Measurements from ENCODE around the gene FOCAD. TPM values are rescaled to one million over a fixed set of nuclear protein-coding genes. Genes with fewer than 3 reads are reported as not detected.

Gene FOCAD
- total RNA-seq, 1 experiment from 2014 or later, result 42.7 TPM

DNA sequence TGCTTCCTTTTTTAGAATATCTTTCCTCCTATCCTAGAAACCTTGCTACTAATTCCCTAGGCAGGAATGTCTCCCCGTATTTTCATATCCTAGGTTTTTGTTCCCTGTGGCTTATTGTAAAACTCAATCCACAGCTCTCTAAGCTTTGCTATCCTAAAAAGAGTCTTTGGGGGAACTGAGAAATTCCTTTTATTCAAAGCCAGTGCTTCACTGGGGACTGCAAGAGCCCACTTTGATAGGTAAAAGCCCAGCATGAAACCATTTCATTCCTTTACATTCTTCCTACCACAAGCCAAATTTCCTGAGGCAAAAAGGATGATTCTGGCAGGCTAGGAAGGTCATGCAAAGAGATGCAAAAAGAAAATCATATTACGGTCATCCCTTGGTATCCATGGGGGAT, 353.2 kb downstream of the FOCAD start:
- Histone ChIP-seq H3K27ac (ENCODE audit: low read depth, low read length, poor library complexity, severe bottlenecking) (no peak overlapping the region), H3K4me1 (ENCODE audit: insufficient read depth, low read length, poor library complexity, severe bottlenecking) (no peaks in the 10 kb centered on the region), H3K9me3 (ENCODE audit: low read depth, low read length, poor library complexity, severe bottlenecking) (no peaks in the 10 kb centered on the region), H3K4me3 (ENCODE audit: low read depth, low read length, poor library complexity, severe bottlenecking) (no peak overlapping the region), H3K36me3 (ENCODE audit: insufficient read depth, low read length, poor library complexity, severe bottlenecking) (no peaks in the 10 kb centered on the region), H3K27me3 (replicated peaks; ENCODE audit: insufficient read depth, low read depth, low read length, poor library complexity) (no peaks in the 10 kb centered on the region)
- POLR2A ChIA-PET (ENCODE audit: low non-redundant PET), result no interaction called here
- no peak for DNase-seq (ENCODE audit: low spot score)
- BruUV-seq (replicated peaks), result no TSS peak
- CTCF ChIA-PET, result no interaction called here
- TF ChIP-seq EZH2 (IDR thresholded peaks at IDR 0.05; ENCODE audit: borderline replicate concordance, low read depth, low read length, poor library complexity, severe bottlenecking), result no peak
- TF ChIP-seq, protein P1, sequence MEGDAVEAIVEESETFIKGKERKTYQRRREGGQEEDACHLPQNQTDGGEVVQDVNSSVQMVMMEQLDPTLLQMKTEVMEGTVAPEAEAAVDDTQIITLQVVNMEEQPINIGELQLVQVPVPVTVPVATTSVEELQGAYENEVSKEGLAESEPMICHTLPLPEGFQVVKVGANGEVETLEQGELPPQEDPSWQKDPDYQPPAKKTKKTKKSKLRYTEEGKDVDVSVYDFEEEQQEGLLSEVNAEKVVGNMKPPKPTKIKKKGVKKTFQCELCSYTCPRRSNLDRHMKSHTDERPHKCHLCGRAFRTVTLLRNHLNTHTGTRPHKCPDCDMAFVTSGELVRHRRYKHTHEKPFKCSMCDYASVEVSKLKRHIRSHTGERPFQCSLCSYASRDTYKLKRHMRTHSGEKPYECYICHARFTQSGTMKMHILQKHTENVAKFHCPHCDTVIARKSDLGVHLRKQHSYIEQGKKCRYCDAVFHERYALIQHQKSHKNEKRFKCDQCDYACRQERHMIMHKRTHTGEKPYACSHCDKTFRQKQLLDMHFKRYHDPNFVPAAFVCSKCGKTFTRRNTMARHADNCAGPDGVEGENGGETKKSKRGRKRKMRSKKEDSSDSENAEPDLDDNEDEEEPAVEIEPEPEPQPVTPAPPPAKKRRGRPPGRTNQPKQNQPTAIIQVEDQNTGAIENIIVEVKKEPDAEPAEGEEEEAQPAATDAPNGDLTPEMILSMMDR (conservative IDR thresholded peaks at IDR 0.05; ENCODE audit: low read depth, low read length), result no peak
- intact Hi-C loops (cut with micrococcal nuclease; ENCODE audit: unreplicated experiment), result no loop called here

DNA sequence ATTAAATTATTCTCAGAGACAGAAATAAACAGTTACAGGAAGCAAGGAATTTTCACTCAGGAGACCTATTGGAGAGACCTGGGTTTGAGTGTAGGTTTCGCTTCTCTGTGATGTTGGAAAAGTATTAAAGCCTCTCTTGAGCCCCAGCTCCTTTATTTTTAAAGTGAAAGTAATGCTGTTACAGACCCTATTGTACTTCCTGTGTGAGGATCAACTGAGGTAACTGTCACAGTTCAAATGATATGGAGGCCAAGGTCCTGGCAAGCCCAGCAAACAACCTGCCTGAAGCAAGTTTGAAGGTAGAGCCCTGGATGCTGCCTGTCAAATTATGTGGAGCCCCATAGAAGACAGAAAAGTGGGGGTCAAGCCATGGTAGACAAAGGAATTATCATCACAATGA, 355.2 kb downstream of the FOCAD start:
- Histone ChIP-seq H3K4me1 (ENCODE audit: insufficient read depth, low read length, poor library complexity, severe bottlenecking) (no peaks in the 10 kb centered on the region), H3K9me3 (ENCODE audit: low read depth, low read length, poor library complexity, severe bottlenecking) (no peaks in the 10 kb centered on the region), H3K36me3 (ENCODE audit: insufficient read depth, low read length, poor library complexity, severe bottlenecking) (no peaks in the 10 kb centered on the region), H3K27ac (ENCODE audit: low read depth, low read length, poor library complexity, severe bottlenecking) (no peak overlapping the region), H3K27me3 (replicated peaks; ENCODE audit: insufficient read depth, low read depth, low read length, poor library complexity) (no peaks in the 10 kb centered on the region), H3K4me3 (ENCODE audit: low read depth, low read length, poor library complexity, severe bottlenecking) (no peak overlapping the region)
- no TSS peak for BruUV-seq (replicated peaks)
- DNase-seq (ENCODE audit: low spot score), result no peak
- intact Hi-C loops (cut with micrococcal nuclease; ENCODE audit: unreplicated experiment), result no loop called here
- ChIA-PET CTCF (no interaction called here), POLR2A (ENCODE audit: low non-redundant PET) (no interaction called here)
- TF ChIP-seq, protein P1 (conservative IDR thresholded peaks at IDR 0.05; ENCODE audit: low read depth, low read length), result no peak
- no peak for TF ChIP-seq EZH2 (IDR thresholded peaks at IDR 0.05; ENCODE audit: borderline replicate concordance, low read depth, low read length, poor library complexity, severe bottlenecking)

DNA sequence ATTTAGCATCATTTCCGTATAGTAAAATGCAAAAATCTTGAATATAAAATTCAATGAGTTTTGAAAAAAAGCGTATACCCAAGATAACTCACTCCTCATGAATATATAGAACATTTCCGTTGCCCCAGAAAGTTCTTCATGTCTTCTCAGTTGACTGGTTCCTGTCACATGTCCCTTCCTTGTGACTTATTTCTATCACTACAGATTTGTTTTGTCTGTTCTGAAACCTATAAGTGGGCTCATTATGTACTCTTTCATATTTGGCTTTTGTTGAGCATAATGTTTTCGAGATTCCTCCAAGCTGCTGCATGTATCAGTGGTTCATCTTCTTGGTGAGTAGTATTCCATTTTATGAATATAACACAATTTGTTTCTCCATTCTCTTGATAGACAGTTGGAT, 358.4 kb downstream of the FOCAD start:
- Histone ChIP-seq H3K27me3 (replicated peaks; ENCODE audit: insufficient read depth, low read depth, low read length, poor library complexity) (no peaks in the 10 kb centered on the region), H3K36me3 (ENCODE audit: insufficient read depth, low read length, poor library complexity, severe bottlenecking) (no peaks in the 10 kb centered on the region), H3K9me3 (ENCODE audit: low read depth, low read length, poor library complexity, severe bottlenecking) (no peaks in the 10 kb centered on the region), H3K4me1 (ENCODE audit: insufficient read depth, low read length, poor library complexity, severe bottlenecking) (no peaks in the 10 kb centered on the region), H3K27ac (ENCODE audit: low read depth, low read length, poor library complexity, severe bottlenecking) (no peak overlapping the region), H3K4me3 (ENCODE audit: low read depth, low read length, poor library complexity, severe bottlenecking) (no peak overlapping the region)
- intact Hi-C loops (cut with micrococcal nuclease; ENCODE audit: unreplicated experiment), result no loop called here
- CTCF ChIA-PET, result no interaction called here
- POLR2A ChIA-PET (ENCODE audit: low non-redundant PET), result no interaction called here
- no peak for DNase-seq (ENCODE audit: low spot score)
- TF ChIP-seq, protein P1 (conservative IDR thresholded peaks at IDR 0.05; ENCODE audit: low read depth, low read length), result no peak
- TF ChIP-seq EZH2 (IDR thresholded peaks at IDR 0.05; ENCODE audit: borderline replicate concordance, low read depth, low read length, poor library complexity, severe bottlenecking), result no peak
- no TSS peak for BruUV-seq (replicated peaks)
